ENCODE measurements around the gene TMEM178B.

GRCh38 chr7:141144921-141145629 is 71.2 kb downstream of the TMEM178B start:
- TF ChIP-seq CTCF (IDR thresholded peaks at IDR 0.05) = no peak
- no peak for TF ChIP-seq POLR2A (IDR thresholded peaks at IDR 0.05)

Measured in thyroid gland (tissue), 4 donors.